Measurements from ENCODE around the gene SCN3B. TPM values are rescaled to one million over a fixed set of nuclear protein-coding genes. Genes with fewer than 3 reads are reported as not detected.
"Not testable (repeated sequence)": the region's sequence is repeated elsewhere in the genome, so short reads cannot be mapped to it uniquely, and the experiment has no call there.

SCN3B gene, protein sequence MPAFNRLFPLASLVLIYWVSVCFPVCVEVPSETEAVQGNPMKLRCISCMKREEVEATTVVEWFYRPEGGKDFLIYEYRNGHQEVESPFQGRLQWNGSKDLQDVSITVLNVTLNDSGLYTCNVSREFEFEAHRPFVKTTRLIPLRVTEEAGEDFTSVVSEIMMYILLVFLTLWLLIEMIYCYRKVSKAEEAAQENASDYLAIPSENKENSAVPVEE
- 0.14 TPM for polyA plus RNA-seq (2013, experiment 1 of 2; ENCODE audit: insufficient read length)
- polyA plus RNA-seq (2013, experiment 2 of 2; ENCODE audit: insufficient read length) = 0.23 TPM

DNA sequence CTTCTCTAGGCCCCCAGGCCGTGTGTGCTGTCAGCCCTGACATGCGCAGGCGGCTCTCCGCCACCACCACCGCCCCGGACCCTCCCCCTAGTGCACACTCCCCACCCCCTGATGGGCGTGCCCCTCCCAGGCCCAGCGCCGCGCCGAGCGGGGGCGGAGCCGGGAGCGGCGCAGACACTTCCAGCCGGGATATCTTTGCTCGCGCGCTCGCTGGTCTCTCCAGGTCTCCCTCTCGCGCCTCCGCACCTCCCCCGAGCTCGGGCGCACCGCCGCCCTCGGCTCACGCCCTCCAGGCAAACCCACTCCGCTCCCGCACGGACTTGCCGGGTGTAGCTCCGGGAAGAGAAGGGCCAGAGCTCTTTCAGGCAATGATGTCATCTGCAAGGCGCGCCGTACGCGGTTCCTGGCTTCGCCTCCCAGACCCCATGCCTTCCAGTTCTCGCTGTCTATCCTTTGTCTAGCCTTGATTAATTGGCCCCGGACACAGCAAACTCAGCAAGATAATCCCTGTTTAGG, at the start of gene SCN3B:
TSS of gene SCN3B (minus strand) at position 59 of the 516 bp plus-strand sequence. CDS start 823 bp downstream, outside the sequence.
- peak; percentile 65 for DNase-seq

- no peak for DNase-seq
Measured at GRCh38 chr11:123702696-123703095, 48.3 kb upstream of the SCN3B start.

- DNase-seq = peak; percentile 30
Measured at GRCh38 chr11:123702139-123702538, 47.7 kb upstream of the SCN3B start.

GRCh38 chr11:123700772-123701171, 46.3 kb upstream of the SCN3B start:
- no peak for DNase-seq

DNA sequence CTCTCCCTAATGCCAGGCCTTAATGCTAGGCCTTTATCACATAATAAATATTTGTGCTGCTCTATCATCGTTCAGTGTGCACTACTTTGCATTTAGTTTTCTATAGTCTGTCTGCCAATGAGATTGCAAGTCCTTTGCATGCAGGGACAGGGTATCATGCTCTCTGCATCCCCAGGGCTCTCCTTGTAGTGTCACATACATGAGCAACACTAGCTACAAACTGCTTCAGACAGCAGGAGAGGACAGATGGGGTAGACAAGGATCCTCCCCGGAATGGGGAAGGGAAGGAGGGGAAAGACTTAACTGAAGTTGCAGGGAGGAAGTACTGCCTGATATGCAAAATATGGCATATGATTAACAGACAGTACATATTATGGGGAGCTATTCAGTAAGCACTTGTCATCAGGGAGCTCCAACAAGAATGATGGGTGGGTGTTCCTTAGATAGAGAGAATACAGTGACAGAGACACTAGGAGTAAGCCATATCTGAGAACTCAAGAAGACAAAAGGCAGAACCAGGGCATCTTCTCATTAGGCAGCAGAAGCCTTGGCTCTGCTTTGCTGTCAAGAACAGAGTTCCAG, 44.2 kb upstream of the SCN3B start:
- no peak for DNase-seq

DNA sequence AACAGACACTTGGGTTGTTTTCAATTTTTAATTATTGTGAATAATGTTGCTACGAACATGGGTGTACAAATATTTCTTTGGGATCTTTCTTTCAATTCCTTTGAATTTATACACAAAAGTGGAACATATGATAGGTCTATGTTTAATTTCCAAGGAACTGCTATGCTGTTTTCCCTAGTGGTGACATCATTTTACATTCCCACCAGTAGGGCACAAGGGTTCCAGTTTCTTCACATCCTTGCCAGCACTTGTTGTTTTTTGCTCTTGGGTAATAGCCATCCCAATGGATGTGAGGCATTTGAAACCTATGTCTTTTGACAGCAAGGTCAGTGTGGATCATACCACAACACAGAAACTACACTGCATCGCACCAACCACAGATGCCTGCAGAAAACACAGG, 41.8 kb upstream of the SCN3B start:
- no peak for DNase-seq

DNA sequence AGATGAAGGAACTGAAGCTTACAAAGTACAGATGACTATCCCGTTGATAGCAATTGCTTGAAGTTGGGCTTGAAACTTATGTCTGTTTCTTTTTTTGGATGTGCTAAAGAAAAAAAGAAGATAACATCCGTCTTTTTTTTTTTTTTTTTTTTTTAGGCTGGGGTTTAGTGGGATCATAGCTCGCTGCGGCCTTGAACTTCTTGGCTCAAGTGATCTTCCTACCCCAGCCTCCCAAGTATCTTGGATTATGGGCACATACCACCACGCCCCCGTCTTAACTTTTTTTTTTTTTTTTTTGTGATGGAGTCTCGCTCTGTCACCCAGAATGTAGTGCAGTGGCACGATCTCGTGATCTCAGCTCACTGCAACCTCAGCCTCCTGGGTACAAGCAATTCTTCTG, 40.8 kb upstream of the SCN3B start:
- DNase-seq = no peak

GRCh38 chr11:123694551-123694950, 40.1 kb upstream of the SCN3B start:
- DNase-seq = no peak

GRCh38 chr11:123692961-123693360, 38.5 kb upstream of the SCN3B start:
- no peak for DNase-seq

DNA sequence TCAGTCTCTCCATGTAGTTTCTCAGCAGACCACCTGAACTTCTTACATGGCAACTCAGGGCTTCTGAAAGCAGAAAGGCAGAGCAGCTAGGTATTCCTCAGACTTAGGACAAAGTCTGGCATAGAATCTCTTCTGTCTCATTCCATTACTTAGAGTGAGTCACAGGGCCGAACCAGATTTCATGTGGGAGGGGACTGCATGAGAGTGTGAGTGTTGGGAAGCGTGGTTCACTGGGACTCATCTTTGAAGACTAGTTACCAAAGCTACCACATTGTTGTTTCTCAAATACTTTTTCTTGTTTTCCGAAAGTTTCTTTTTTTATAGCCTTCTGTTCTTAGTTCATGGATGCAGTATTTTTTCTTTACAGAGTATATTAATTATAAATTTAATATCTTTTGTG, 36.1 kb upstream of the SCN3B start:
- peak; percentile 16 for DNase-seq

DNA sequence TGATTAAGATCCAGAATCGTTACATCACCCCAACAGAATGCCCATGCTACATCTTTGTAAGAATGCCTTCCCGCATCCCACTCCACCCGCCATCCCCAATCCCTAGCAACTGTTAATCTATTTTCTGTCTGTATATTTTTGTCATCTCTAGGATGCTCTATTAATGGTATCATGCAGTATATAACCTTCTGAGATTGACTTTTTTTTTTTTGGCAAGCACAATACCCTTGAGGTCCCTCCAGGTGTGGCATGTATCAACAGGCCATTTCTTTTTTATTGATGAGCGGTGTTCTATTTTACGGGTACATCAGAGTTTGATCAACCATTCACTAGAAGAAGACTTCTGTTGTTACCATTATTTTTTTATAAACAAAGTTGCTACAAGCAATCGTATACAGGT, 30.2 kb upstream of the SCN3B start:
- DNase-seq = no peak

DNA sequence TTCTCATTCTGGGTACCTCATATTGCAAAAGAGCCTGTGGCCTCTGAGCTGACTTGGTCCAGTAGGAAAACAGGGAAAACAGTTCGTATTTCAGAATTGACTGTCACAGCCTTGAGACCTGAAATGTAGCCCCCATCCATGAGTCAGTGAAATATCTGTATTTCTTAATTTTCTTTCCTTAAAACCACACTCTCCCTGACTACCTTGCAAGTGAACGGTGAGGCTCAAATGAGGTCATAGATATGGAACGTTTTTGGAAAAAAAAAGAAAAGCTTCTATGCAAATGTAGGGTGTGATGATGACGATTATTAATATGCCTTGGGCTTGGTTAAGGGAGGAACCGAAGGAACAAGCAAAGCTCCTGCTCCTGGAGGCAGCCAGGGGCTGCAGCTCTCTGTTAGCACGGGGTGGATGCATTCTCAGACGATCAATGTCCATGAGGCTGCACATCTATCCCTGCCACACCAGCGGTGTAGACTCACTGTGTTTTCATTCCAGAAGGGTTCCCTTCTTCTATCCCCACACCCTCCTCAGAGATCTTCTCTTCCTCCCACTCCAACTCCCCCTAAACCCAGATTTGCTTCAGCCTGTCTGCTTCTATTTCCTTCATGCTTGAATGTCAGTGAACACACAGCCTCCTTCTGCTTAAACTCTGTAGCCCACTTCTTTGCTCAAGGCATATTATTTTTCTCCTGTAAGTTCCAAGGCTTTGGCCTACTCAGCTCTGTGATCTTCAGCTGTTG, 29.2 kb upstream of the SCN3B start:
- no peak for DNase-seq

DNA sequence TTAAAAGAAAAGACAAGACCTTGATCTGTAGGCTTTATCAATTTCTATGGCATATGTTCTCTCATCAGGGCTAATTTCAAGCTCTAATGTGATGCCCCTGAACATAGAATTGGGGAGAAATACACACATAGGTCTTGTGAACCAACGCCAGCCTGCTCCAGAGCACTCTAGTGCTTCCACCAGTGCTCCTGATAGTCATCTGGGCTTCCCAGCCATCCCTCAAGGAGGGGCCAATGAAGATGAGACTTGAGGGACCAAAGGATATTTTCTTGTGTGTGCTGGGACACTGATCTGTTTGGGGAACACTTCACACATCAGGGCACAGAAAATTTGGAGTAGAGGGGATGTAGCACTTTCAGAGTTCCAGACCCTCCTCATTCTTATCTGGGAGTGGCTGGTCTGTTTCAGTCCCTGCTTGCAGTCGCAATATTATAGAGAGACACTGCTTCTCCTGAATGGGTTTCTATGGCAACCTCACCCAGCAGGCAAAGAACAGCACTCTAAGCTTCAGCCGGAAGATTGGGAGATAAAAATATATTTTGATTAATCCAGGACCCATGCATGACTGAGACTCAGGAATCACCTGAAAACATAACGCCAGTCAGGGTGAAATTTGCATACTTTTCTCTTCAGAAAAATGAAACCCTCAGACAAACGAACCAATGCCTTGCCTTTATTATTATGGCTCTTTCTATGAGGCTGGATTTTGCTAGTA, 28.4 kb upstream of the SCN3B start:
- DNase-seq = no peak

GRCh38 chr11:123681030-123681429, 26.6 kb upstream of the SCN3B start:
- no peak for DNase-seq

DNA sequence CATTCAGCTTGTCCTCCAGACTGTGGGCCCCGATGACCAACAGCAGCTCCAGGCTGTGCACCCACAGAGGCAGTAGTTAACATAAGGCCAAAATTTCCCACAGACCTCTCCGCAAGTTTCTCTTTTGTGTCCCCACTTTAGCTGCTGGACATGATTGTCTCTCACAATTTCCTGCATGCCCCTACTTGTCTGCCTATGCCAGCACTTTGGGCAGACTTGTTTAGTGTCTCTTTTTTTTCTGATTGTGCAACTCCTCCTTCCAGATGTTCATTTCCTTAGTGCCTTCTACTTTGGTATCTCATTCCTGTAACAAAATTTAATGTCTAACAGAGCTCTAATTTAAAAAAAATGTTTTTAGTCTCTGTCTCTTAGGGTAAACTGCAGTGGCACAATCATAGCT, 23.8 kb upstream of the SCN3B start:
- DNase-seq = no peak

DNA sequence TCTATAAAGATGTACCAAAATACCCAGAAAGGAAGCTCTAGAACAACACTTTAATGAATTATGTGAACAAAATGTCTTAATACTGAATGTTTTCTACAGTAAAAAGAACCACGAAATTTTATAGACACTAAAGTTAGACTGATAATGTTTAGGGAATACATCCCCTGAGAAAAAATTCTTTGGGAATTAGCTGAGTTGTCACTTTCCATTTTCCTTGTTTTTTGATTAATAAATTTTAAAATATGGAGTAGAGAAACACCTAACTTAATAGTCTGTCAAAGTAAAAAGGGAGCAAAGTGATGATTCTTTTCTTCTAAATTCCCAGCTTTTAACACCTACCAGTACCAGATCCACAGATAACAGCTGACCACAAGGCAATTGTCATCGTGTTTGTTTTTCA, 23.1 kb upstream of the SCN3B start:
- DNase-seq = no peak

GRCh38 chr11:123674297-123674696, 19.9 kb upstream of the SCN3B start:
- DNase-seq = no peak

DNA sequence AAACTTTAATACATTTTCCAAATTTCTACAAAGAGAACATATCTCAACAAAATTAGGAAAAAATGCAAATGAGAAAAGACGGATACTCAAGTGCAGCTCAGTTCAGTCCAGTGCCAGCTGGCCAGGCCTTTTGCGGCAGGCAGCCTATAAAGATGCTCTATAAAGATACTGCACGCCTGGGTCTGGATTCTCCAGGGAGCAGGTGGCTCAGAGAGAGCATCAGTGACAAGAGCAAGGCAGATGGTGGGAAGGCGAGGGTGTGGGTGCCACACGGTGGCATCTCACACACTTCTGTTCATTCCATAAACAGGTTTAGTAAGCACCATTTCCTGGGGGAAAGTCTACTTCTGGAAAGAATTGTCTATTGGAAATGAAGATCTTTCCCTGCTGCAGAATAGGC, 18.1 kb upstream of the SCN3B start:
- no peak for DNase-seq

DNA sequence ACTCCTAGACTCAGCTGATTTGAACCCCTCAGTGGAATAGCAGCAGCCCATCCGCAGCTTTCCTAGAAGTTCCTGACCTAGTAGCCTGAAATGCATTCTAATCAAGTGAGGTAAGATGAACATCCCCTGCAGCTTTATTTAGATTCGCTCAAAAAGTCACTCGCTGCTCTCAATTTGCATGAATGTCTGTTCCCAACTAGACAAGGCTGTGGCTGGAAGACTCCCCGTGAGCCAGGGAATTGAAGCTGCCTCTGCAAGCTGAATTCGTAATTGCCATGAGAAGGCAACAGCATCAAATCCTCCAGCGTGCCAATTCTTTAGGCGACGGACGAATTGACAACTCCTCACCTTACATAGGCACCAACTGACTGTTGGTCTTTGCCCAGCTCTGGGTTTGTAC, 17.1 kb upstream of the SCN3B start:
- DNase-seq = no peak

DNA sequence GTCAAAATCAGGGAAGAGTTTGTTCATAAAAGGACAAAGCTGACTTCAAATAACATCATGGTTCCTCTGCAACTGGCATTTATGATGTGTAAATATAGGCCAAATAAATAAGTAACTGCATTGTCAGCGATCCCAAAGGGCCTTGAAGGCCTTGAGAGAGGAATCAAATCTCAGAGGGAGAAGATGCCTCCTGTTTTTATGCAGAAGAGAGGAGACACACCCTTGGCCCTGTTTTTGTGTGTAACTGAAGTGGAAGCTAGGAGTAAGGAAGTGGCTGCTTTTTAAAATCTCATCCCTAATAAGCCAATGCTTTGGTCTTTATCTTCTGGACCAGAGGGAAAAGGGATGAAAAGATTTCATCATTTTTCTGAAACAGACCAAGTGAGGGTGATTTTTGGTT, 15.7 kb upstream of the SCN3B start:
- no peak for DNase-seq

DNA sequence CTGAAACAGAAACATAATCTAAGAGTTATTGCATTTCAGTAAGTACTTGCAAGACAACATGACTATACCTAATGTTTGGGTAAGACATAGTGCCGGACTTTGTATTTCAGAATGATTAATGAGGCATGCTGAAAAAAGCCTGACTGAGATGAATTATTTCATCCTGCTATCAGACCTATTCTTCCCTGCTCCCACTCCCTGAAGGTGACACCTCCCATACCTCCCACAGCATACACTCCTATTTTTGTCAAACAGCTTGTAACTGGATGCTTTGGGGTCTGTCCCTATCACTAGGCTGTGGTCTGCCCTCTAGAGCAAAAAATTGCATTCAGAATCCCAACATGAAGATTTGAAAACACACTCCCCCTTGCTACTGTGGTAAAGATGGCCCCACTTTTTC, 10.9 kb upstream of the SCN3B start:
- no peak for DNase-seq

DNA sequence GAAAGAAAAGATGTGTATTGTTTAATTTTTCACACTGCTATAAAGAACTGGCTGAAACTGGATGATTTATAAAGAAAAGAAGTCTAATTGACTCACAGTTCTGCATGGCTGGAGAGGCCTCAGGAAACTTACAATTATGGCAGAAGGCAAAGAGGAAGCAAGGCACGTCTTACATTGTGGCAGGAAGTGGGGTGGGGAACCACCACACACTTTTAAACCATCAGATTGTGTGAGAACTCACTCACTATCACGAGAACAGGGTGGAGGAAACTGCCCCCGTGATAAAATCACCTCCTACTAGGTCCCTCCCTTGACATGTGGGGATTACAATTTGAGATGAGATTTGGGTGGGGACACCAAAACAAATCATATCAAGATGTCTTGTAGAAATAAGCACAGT, 5.5 kb upstream of the SCN3B start:
- DNase-seq = not testable (repeated sequence)

GRCh38 chr11:123659311-123659710, 4.9 kb upstream of the SCN3B start:
- DNase-seq = no peak
